K562 (cell line): ENCODE measurements around the gene HMBS. TPM values are rescaled to one million over a fixed set of nuclear protein-coding genes. Genes with fewer than 3 reads are reported as not detected.

Source experiments
- ATAC-seq: fragments of 200-7000 bp; cut with Tn5 transposase; 3 replicates; pipeline ENCODE4 v1.9.1; 2020; ENCODE audit warnings: moderate library complexity
- BruUV-seq: library from RNA; stranded (reverse); fragments of 400-500 nt; replicated peaks from 2 replicates; lab custom pipeline; 2021; lab: Mats Ljungman, UMichigan
- CTCF ChIA-PET: fragments of 300-600 bp; formaldehyde crosslinking; extraction: SDS; loops from one replicate; lab custom pipeline; 2021; ENCODE audit warnings: low intra/inter-chr PET ratio; lab: Yijun Ruan, JAX
- POLR2A ChIA-PET: fragments of 300-600, 350-650 bp; sonication (Branson Sonifier 250); formaldehyde crosslinking; extraction: SDS; loops from one replicate; lab custom pipeline; 2021; ENCODE audit warnings: antibody characterized with exemption, inconsistent platforms; lab: Yijun Ruan, JAX
- DNase-seq, 4 experiments: peaks; one replicate each; pipeline versions ENCODE4 v3.0.0 to v3.0.0-alpha.2; 2011 to 2018; ENCODE audit warnings: low spot score in 3 of 4, mixed read lengths in 3 of 4; ENCODE audit errors: extremely low read depth in 1 of 4
- FAIRE-seq: peaks from 2 replicates; lab custom pipeline; 2011; peaks lifted over from hg19 to GRCh38; lab: Jason Lieb, UNC
- H2AFZ ChIP-seq: 2 replicates; pipeline ENCODE4 v1.6.0; 2011; ENCODE audit warnings: low read depth, low read length, control low read depth, inconsistent platforms
- H3K27ac ChIP-seq: fragments of 200-600 bp; 3 replicates; pipeline ENCODE4 v1.8.0; 2011; ENCODE audit warnings: low read depth, mild to moderate bottlenecking, control low read depth, inconsistent platforms, low read length, moderate library complexity, mixed read lengths; ENCODE audit errors: extremely low read depth
- H3K27me3 ChIP-seq, 2 experiments: fragments of 300-600 bp in 1 of 2; 2 replicates in 1 of 2; 3 replicates in 1 of 2; pipeline versions ENCODE4 v1.6.0 to v1.8.0; 2011; ENCODE audit warnings: inconsistent platforms in 2 of 2, low read length in 2 of 2, mild to moderate bottlenecking in 1 of 2, mixed read lengths in 1 of 2, moderate library complexity in 1 of 2; ENCODE audit not compliant: control insufficient read depth in 2 of 2, insufficient read depth in 2 of 2
- H3K36me3 ChIP-seq: fragments of 300-600 bp; 3 replicates; pipeline ENCODE4 v1.8.0; 2011; ENCODE audit warnings: mild to moderate bottlenecking, low read length, inconsistent platforms; ENCODE audit not compliant: control insufficient read depth, insufficient read depth
- H3K4me1 ChIP-seq, 2 experiments: fragments of 200-600 bp in 1 of 2; replicated peaks in 1 of 2; 2 replicates in 1 of 2; 3 replicates in 1 of 2; pipeline versions ENCODE4 v1.5.1 to v1.8.0; 2011; ENCODE audit warnings: inconsistent platforms in 2 of 2, low read length in 2 of 2, mild to moderate bottlenecking in 1 of 2, mixed read lengths in 1 of 2, moderate library complexity in 1 of 2; ENCODE audit not compliant: control insufficient read depth in 2 of 2, insufficient read depth in 2 of 2
- H3K4me2 ChIP-seq: 2 replicates; pipeline ENCODE4 v1.6.1; 2011; ENCODE audit warnings: low read length, control low read depth, inconsistent platforms, mixed read lengths; ENCODE audit not compliant: insufficient read depth
- H3K4me3 ChIP-seq: fragments of 200-600 bp; sonication (generic), shearing (Covaris generic); 2 replicates; pipeline ENCODE4 v1.5.1; 2016; ENCODE audit warnings: control low read depth, inconsistent platforms
- H3K79me2 ChIP-seq: fragments of 200-600 bp; 3 replicates; pipeline ENCODE4 v1.8.0; 2011; ENCODE audit warnings: low read length, inconsistent platforms; ENCODE audit not compliant: control insufficient read depth, insufficient read depth
- H3K9ac ChIP-seq, 2 experiments: 2 replicates each; pipeline versions ENCODE4 v1.6.0 to v1.6.1; 2011; ENCODE audit warnings: low read depth in 2 of 2, low read length in 2 of 2, control low read depth in 1 of 2, inconsistent platforms in 1 of 2, mild to moderate bottlenecking in 1 of 2, mixed read lengths in 1 of 2; ENCODE audit not compliant: insufficient read depth in 1 of 2
- H3K9me1 ChIP-seq: one replicate; pipeline ENCODE4 v1.6.0; 2011; ENCODE audit warnings: inconsistent platforms, mild to moderate bottlenecking, low read length, moderate library complexity; ENCODE audit not compliant: control insufficient read depth, insufficient read depth
- H3K9me3 ChIP-seq: replicated peaks from 2 replicates; pipeline ENCODE4 v1.5.1; 2011; ENCODE audit warnings: low read depth, low read length, inconsistent platforms; ENCODE audit not compliant: control insufficient read depth, insufficient read depth
- H4K20me1 ChIP-seq: replicated peaks from 2 replicates; pipeline ENCODE4 v1.6.1; 2011; ENCODE audit warnings: low read length, inconsistent platforms, mixed read lengths; ENCODE audit not compliant: control insufficient read depth, insufficient read depth
- ARID3A ChIP-seq: IDR thresholded peaks from 2 replicates; pipeline ENCODE4 v1.6.1; 2012; ENCODE audit warnings: low read depth, low read length, improper control_type of control experiment, borderline replicate concordance
- EP300 ChIP-seq: IDR thresholded peaks from 2 replicates; pipeline ENCODE4 v1.6.1; 2012; ENCODE audit warnings: low read length, improper control_type of control experiment
- MEIS2 ChIP-seq: fragments of 450-650 bp; IDR thresholded peaks from 2 replicates; pipeline ENCODE4 v1.6.1; 2014; ENCODE audit warnings: mild to moderate bottlenecking; ENCODE audit not compliant: partially characterized antibody
- POLR2G ChIP-seq: fragments of 200-400 bp; formaldehyde crosslinking; IDR thresholded peaks from 2 replicates; pipeline ENCODE4 v1.6.1; 2017; ENCODE audit warnings: low read depth, mild to moderate bottlenecking, antibody characterized with exemption, low read length, moderate library complexity
- RBFOX2 ChIP-seq: fragments of 200-400 bp; formaldehyde crosslinking; IDR thresholded peaks from 2 replicates; pipeline ENCODE4 v1.6.1; 2017; ENCODE audit warnings: low read depth, mild to moderate bottlenecking, low read length, moderate library complexity
- ZBTB7A ChIP-seq: IDR thresholded peaks from 2 replicates; pipeline ENCODE4 v1.6.1; 2011; ENCODE audit warnings: low read depth, mild to moderate bottlenecking, low read length, moderate library complexity, borderline replicate concordance; ENCODE audit not compliant: control insufficient read depth
- WGBS: fragments of 100-300 bp; shearing (Covaris generic); methylation state at CpG from one replicate; pipeline ENCODE4 v1.1.6; 2016; ENCODE audit warnings: low coverage, mixed read lengths; ENCODE audit not compliant: insufficient coverage; ENCODE audit errors: missing lambda C conversion rate; 5-methylcytosine and 5-hydroxymethylcytosine counted together
- in situ Hi-C: fragments of 300-500 bp; cut with MboI; formaldehyde crosslinking; loops from 4 replicates; pipeline ENCODE4 v1.15.0; 2018; ENCODE audit warnings: inconsistent platforms, mixed read lengths
- intact Hi-C: fragments of 100-400 bp; cut with micrococcal nuclease; formaldehyde crosslinking; loops from 2 replicates; pipeline ENCODE4 v1.14.2; 2022
- polyA plus RNA-seq, 8 experiments: library from polyadenylated mRNA; depleted of rRNA in 4 of 8; stranded (reverse) in 5 of 8; unstranded in 3 of 8; fragments of >200 nt; fragmentation: Nextera tagmentation in 2 of 8; fragmentation: Illumina TruSeq in 1 of 8; extraction: Ambion mirVana in 2 of 8; extraction: Trizol in 1 of 8; gene quantifications; 2 replicates each; pipeline versions ENCODE4 v1.2.1 to v1.2.3, GENCODE V29; 2011 to 2014; ENCODE audit warnings: inconsistent platforms in 1 of 8, missing spikeins in 1 of 8
- total RNA-seq, 7 experiments: library from RNA; depleted of rRNA in 6 of 7; stranded (reverse); fragments of >200 nt in 6 of 7; fragmentation: Illumina TruSeq in 2 of 7; extraction: Trizol in 2 of 7; gene quantifications; 2 replicates each; pipeline versions ENCODE4 v1.2.1 to v1.2.3, GENCODE V29; 2011 to 2021; ENCODE audit warnings: low replicate concordance in 1 of 7
- TF ChIP-seq, protein P1 (sequence below): fragments of 450-650 bp; IDR thresholded peaks from 2 replicates; pipeline ENCODE4 v1.6.1; 2016; ENCODE audit warnings: low read depth

HMBS gene
- total and polyA plus RNA-seq, 9 of the 15 experiments (the other 6 are each of a cell fraction or from before 2014, with no cell fraction given) = 56.9 to 385 (median 286) TPM

DNA sequence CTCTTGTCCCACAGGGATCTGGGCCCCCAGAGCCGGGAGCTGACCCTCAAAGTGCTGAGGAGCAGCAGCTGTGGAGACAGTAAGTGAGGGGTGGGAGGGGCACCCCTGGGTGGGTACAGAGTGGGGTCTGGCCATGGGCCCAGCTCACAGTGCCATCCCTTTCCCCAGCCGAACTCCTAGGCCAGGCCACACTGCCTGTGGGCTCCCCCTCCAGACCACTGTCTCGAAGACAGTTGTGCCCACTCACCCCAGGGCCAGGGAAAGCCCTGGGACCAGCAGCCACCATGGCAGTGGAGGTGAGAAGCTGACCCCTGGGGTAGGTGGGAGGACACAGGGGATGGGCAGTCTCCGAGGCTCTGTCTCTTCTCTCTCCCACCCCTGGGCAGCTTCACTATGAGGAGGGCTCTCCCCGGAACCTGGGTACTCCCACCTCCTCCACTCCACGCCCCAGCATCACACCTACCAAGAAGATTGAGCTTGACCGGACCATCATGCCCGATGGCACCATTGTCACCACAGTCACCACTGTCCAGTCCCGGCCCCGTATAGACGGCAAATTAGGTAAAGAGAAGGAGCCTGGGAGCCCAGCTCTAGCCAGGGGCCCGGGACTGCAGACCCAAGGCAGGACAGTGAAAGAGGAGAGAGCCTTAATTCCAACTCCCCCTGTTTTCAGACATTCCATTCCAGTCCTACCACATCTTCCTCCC is 27.8 kb downstream of the HMBS start:
- Histone ChIP-seq H3K9me1 (no peaks in the 10 kb centered on the region), H3K4me3 (no peak overlapping the region), H2AFZ (no peak overlapping the region), H3K9ac (no peak overlapping the region), H3K4me2 (no peak overlapping the region), H3K36me3 (peaks cover 85% of the 10 kb centered on the region), H3K27ac (no peak overlapping the region), H3K4me1 (peaks cover 20 to 21% of the 10 kb centered on the region in 2 experiments), H4K20me1 (peaks cover 18% of the 10 kb centered on the region), H3K27me3 (no peaks in the 10 kb centered on the region), H3K9me3 (no peaks in the 10 kb centered on the region), H3K79me2 (peaks cover 31% of the 10 kb centered on the region)
- 96% methylated on average over 9 of the region's 12 CpGs for WGBS
- ChIA-PET POLR2A (interaction anchor here (1.0 to 2.6 kb wide), 5 partner anchors 10 to 113 kb away, joined by 3 to 8 read pairs (median 3); no protein-coding TSS in a partner anchor), CTCF (interaction anchor here (0.5 kb wide), 1 partner anchor 17 kb away, joined by 5 read pairs; a partner anchor contains a TSS)
- intact Hi-C loops (no loop called here), in situ Hi-C loops (no loop called here)
- no TSS peak for BruUV-seq
- DNase-seq (no peak), ATAC-seq (no peak), FAIRE-seq (no peak)
- TF ChIP-seq, protein P1, sequence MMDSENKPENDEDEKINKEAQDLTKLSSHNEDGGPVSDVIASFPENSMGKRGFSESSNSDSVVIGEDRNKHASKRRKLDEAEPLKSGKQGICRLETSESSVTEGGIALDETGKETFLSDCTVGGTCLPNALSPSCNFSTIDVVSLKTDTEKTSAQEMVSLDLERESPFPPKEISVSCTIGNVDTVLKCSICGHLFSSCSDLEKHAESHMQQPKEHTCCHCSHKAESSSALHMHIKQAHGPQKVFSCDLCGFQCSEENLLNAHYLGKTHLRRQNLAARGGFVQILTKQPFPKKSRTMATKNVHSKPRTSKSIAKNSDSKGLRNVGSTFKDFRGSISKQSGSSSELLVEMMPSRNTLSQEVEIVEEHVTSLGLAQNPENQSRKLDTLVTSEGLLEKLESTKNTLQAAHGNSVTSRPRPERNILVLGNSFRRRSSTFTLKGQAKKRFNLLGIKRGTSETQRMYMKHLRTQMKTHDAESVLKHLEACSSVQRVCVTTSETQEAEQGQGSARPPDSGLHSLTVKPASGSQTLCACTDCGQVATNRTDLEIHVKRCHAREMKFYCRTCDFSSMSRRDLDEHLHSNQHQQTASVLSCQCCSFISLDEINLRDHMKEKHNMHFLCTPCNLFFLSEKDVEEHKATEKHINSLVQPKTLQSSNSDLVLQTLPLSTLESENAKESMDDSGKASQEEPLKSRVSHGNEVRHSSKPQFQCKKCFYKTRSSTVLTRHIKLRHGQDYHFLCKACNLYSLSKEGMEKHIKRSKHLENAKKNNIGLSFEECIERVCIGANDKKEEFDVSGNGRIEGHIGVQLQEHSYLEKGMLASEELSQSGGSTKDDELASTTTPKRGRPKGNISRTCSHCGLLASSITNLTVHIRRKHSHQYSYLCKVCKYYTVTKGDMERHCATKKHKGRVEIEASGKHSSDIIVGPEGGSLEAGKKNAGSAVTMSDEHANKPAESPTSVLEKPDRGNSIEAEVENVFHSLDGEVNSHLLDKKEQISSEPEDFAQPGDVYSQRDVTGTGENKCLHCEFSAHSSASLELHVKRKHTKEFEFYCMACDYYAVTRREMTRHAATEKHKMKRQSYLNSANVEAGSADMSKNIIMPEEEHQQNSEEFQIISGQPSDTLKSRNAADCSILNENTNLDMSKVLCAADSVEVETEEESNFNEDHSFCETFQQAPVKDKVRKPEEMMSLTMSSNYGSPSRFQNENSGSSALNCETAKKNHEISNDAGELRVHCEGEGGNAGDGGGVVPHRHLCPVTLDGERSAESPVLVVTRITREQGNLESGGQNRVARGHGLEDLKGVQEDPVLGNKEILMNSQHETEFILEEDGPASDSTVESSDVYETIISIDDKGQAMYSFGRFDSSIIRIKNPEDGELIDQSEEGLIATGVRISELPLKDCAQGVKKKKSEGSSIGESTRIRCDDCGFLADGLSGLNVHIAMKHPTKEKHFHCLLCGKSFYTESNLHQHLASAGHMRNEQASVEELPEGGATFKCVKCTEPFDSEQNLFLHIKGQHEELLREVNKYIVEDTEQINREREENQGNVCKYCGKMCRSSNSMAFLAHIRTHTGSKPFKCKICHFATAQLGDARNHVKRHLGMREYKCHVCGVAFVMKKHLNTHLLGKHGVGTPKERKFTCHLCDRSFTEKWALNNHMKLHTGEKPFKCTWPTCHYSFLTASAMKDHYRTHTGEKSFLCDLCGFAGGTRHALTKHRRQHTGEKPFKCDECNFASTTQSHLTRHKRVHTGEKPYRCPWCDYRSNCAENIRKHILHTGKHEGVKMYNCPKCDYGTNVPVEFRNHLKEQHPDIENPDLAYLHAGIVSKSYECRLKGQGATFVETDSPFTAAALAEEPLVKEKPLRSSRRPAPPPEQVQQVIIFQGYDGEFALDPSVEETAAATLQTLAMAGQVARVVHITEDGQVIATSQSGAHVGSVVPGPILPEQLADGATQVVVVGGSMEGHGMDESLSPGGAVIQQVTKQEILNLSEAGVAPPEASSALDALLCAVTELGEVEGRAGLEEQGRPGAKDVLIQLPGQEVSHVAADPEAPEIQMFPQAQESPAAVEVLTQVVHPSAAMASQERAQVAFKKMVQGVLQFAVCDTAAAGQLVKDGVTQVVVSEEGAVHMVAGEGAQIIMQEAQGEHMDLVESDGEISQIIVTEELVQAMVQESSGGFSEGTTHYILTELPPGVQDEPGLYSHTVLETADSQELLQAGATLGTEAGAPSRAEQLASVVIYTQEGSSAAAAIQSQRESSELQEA = no peak
- TF ChIP-seq EP300 (no peak), POLR2G (0 out of 2 replicates have a peak, but pooled peaks have one; percentile 27), ARID3A (no peak), ZBTB7A (no peak), MEIS2 (no peak), RBFOX2 (peak; percentile 55; the same call in 1 of the 2 replicates)
